GM20000 (cell line): ENCODE results near the gene ATM.
"Not testable (repeated sequence)": the region's sequence is repeated elsewhere in the genome, so short reads cannot be mapped to it uniquely, and the experiment has no call there.

ENCODE experiments used
- DNase-seq: peaks from one replicate; pipeline ENCODE4 v3.0.0; 2012; ENCODE audit warnings: low spot score
- CTCF ChIP-seq: IDR thresholded peaks from 2 replicates; pipeline ENCODE4 v1.5.1; 2012; ENCODE audit warnings: mild to moderate bottlenecking, control low read depth; ENCODE audit errors: extremely low read depth, missing control alignments

ATM gene

GRCh38 chr11:108246308-108246707, 23.4 kb downstream of the ATM start:
- no peak for DNase-seq
- no peak for TF ChIP-seq CTCF

GRCh38 chr11:108246885-108247284, 24.0 kb downstream of the ATM start:
- DNase-seq = no peak
- TF ChIP-seq CTCF = no peak

GRCh38 chr11:108253176-108253575, 30.3 kb downstream of the ATM start:
- TF ChIP-seq CTCF = no peak
- no peak for DNase-seq

- DNase-seq = no peak
Observed at GRCh38 chr11:108269583-108269982, 46.7 kb downstream of the ATM start.

GRCh38 chr11:108276985-108277616, 54.2 kb downstream of the ATM start:
- not testable (repeated sequence) for DNase-seq

More at GRCh38 chr11:108269583-108269982, 46.7 kb downstream of the ATM start:
- TF ChIP-seq CTCF = no peak

- no peak for TF ChIP-seq CTCF
Observed at GRCh38 chr11:108278546-108278945, 55.7 kb downstream of the ATM start.

GRCh38 chr11:108278954-108279353, 56.1 kb downstream of the ATM start:
- no peak for DNase-seq
- no peak for TF ChIP-seq CTCF

More at GRCh38 chr11:108278546-108278945, 55.7 kb downstream of the ATM start:
- DNase-seq = no peak

GRCh38 chr11:108286370-108286769, 63.5 kb downstream of the ATM start:
- no peak for TF ChIP-seq CTCF
- no peak for DNase-seq
